ENCODE measurements around the gene SUSD6. TPM values are rescaled to one million over a fixed set of nuclear protein-coding genes. Genes with fewer than 3 reads are reported as not detected.

Gene SUSD6
- total RNA-seq, 1 donor = 17.7 TPM

GRCh38 chr14:69675245-69675583, 63.8 kb downstream of the SUSD6 start:
- Histone ChIP-seq H3K27me3 (ENCODE audit: insufficient read depth, low read length) (no peaks in the 10 kb centered on the region), H2AFZ (ENCODE audit: low read length) (no peak overlapping the region), H3K36me3 (ENCODE audit: insufficient read depth, low read length) (peaks cover 3% of the 10 kb centered on the region), H3K4me1 (ENCODE audit: insufficient read depth, low read length) (peaks cover 23% of the 10 kb centered on the region), H4K20me1 (ENCODE audit: insufficient read depth, low read length) (peaks cover 51% of the 10 kb centered on the region), H3K4me2 (ENCODE audit: insufficient read depth, low read length) (no peak overlapping the region), H3K79me2 (ENCODE audit: insufficient read depth, low read length) (peaks cover 70% of the 10 kb centered on the region), H3K4me3 (ENCODE audit: insufficient read depth, low read length) (no peak overlapping the region), H3K9me3 (ENCODE audit: low read depth, low read length) (no peaks in the 10 kb centered on the region), H3K27ac (ENCODE audit: low read depth, low read length) (no peak overlapping the region)
- TF ChIP-seq CTCF (IDR thresholded peaks at IDR 0.05; ENCODE audit: extremely low read depth, low read depth, low read length) = no peak
- DNase-seq (ENCODE audit: insufficient read length, low spot score, missing footprints) = no peak

DNA sequence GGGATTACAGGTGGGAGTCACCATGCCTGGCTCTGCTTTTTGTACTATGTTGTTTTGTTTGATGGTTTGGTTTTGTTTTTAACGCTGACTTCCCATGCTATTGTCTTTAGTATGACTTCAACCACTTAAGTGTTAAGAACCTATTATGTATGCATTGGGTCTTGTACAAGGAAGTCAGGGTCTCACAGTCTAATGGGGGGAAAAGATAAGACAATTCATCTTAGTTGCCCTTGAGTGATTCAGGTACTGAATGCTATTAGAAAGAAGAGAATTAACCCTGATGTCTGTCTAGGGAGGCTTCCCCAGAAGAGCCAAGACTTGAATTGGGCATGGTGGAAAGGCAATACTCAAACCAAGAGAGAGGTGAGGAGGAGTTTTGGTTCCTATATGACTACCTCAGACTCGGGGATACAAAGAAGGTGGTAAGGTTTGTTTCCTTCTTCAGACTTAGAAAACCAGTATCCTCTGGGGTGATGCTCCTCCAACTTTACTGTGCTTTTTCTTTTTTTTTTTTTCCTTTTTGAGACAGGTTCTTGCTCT, 64.6 kb downstream of the SUSD6 start:
- no peak for TF ChIP-seq CTCF (IDR thresholded peaks at IDR 0.05; ENCODE audit: extremely low read depth, low read depth, low read length)

GRCh38 chr14:69676723-69677122, 65.3 kb downstream of the SUSD6 start:
- H3K9me3 ChIP-seq (ENCODE audit: low read depth, low read length) = no peaks in the 10 kb centered on the region
- DNase-seq (ENCODE audit: insufficient read length, low spot score, missing footprints) = peak; percentile 14
- peaks cover 59% of the 10 kb centered on the region for H3K79me2 ChIP-seq (ENCODE audit: insufficient read depth, low read length)
- H3K27ac ChIP-seq (ENCODE audit: low read depth, low read length) = no peak overlapping the region
- H3K4me1 ChIP-seq (ENCODE audit: insufficient read depth, low read length) = peaks cover 30% of the 10 kb centered on the region
- peaks cover 56% of the 10 kb centered on the region for H4K20me1 ChIP-seq (ENCODE audit: insufficient read depth, low read length)
- no peak overlapping the region for H3K4me3 ChIP-seq (ENCODE audit: insufficient read depth, low read length)
- no peak overlapping the region for H3K4me2 ChIP-seq (ENCODE audit: insufficient read depth, low read length)
- TF ChIP-seq CTCF (IDR thresholded peaks at IDR 0.05; ENCODE audit: extremely low read depth, low read depth, low read length) = no peak
- H2AFZ ChIP-seq (ENCODE audit: low read length) = no peak overlapping the region
- no peaks in the 10 kb centered on the region for H3K36me3 ChIP-seq (ENCODE audit: insufficient read depth, low read length)
- H3K27me3 ChIP-seq (ENCODE audit: insufficient read depth, low read length) = no peaks in the 10 kb centered on the region

More for the DNA sequence above, 64.6 kb downstream of the SUSD6 start:
- H3K9me3 ChIP-seq (ENCODE audit: low read depth, low read length) = no peaks in the 10 kb centered on the region
- DNase-seq (ENCODE audit: insufficient read length, low spot score, missing footprints) = no peak
- H3K79me2 ChIP-seq (ENCODE audit: insufficient read depth, low read length) = peaks cover 66% of the 10 kb centered on the region
- no peak overlapping the region for H2AFZ ChIP-seq (ENCODE audit: low read length)
- no peak overlapping the region for H3K27ac ChIP-seq (ENCODE audit: low read depth, low read length)
- no peak overlapping the region for H3K4me3 ChIP-seq (ENCODE audit: insufficient read depth, low read length)
- peaks cover 53% of the 10 kb centered on the region for H4K20me1 ChIP-seq (ENCODE audit: insufficient read depth, low read length)
- no peaks in the 10 kb centered on the region for H3K36me3 ChIP-seq (ENCODE audit: insufficient read depth, low read length)
- no peak overlapping the region for H3K4me2 ChIP-seq (ENCODE audit: insufficient read depth, low read length)
- no peaks in the 10 kb centered on the region for H3K27me3 ChIP-seq (ENCODE audit: insufficient read depth, low read length)
- H3K4me1 ChIP-seq (ENCODE audit: insufficient read depth, low read length) = peaks cover 30% of the 10 kb centered on the region

DNA sequence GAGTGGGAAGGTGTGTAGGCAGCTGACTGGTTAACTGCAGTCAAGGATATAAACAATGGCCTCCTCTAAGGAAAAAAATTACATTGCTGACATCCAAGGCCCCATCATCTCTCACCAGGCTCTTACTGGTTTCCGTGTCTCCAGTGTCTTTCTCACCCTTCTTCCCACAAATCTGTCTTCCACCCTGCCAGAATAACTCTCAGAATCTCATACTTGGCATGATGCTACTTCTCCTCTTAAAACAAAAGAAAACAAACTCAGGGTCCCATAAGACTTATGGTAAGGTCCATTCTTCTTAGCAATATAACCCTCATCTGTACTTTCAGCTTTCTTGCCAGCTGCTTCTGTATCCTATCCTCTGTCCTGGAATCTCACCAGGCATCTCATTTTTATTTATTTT, 68.9 kb downstream of the SUSD6 start:
- H3K4me3 ChIP-seq (ENCODE audit: insufficient read depth, low read length) = no peak overlapping the region
- H4K20me1 ChIP-seq (ENCODE audit: insufficient read depth, low read length) = peaks cover 45% of the 10 kb centered on the region
- no peak for TF ChIP-seq CTCF (IDR thresholded peaks at IDR 0.05; ENCODE audit: extremely low read depth, low read depth, low read length)
- H3K4me1 ChIP-seq (ENCODE audit: insufficient read depth, low read length) = peaks cover 12% of the 10 kb centered on the region
- H3K4me2 ChIP-seq (ENCODE audit: insufficient read depth, low read length) = no peak overlapping the region
- H3K36me3 ChIP-seq (ENCODE audit: insufficient read depth, low read length) = no peaks in the 10 kb centered on the region
- peak overlapping the region; percentile 55 for H3K27ac ChIP-seq (ENCODE audit: low read depth, low read length)
- no peak overlapping the region for H2AFZ ChIP-seq (ENCODE audit: low read length)
- H3K9me3 ChIP-seq (ENCODE audit: low read depth, low read length) = no peaks in the 10 kb centered on the region
- DNase-seq (ENCODE audit: insufficient read length, low spot score, missing footprints) = peak; percentile 47
- H3K79me2 ChIP-seq (ENCODE audit: insufficient read depth, low read length) = peaks cover 43% of the 10 kb centered on the region
- H3K27me3 ChIP-seq (ENCODE audit: insufficient read depth, low read length) = no peaks in the 10 kb centered on the region

All from osteoblast (primary cell).